T-helper 17 cell (primary cell): ENCODE results near the gene PARD3. TPM values are rescaled to one million over a fixed set of nuclear protein-coding genes. Genes with fewer than 3 reads are reported as not detected.

Experiments used
- ATAC-seq: fragments of 150-1000 bp; cut with Tn5 transposase; 2 replicates; pipeline ENCODE4 v1.10.0; 2021; ENCODE audit warnings: mild to moderate bottlenecking, moderate library complexity
- DNase-seq, 3 donors: peaks; one replicate each; pipeline versions ENCODE4 v3.0.0 to v3.0.0-alpha.2; 2020 to 2021
- H3K9me3 ChIP-seq: one replicate; pipeline ENCODE4 v1.7.0; 2013; ENCODE audit warnings: low read length, mild to moderate bottlenecking; ENCODE audit not compliant: control insufficient read depth, poor library complexity, severe bottlenecking
- H3K27ac Mint-ChIP-seq: one replicate; pipeline ENCODE4 v1.8.0; 2022; ENCODE audit warnings: mild to moderate bottlenecking, moderate library complexity, mixed read lengths
- H3K27me3 Mint-ChIP-seq: one replicate; pipeline ENCODE4 v1.8.0; 2022; ENCODE audit warnings: mixed read lengths
- H3K36me3 Mint-ChIP-seq: one replicate; pipeline ENCODE4 v1.8.0; 2022; ENCODE audit warnings: low read depth, mixed read lengths
- H3K4me1 Mint-ChIP-seq: one replicate; pipeline ENCODE4 v1.8.0; 2022; ENCODE audit warnings: mild to moderate bottlenecking, mixed read lengths
- H3K4me3 Mint-ChIP-seq: one replicate; pipeline ENCODE4 v1.8.0; 2022; ENCODE audit warnings: mild to moderate bottlenecking, moderate library complexity, mixed read lengths
- total RNA-seq, 4 donors: library from RNA in 2 of 4; stranded (reverse) in 2 of 4; gene quantifications; one replicate each; pipeline ENCODE4 v1.2.3 and lab custom pipeline; 2022 to 2026

The PARD3 gene
- total RNA-seq, 2 donors from 2014 or later, result 0.32 to 8.2 TPM

GRCh38 chr10:34641913-34642558 is 173.1 kb downstream of the PARD3 start:
- no peaks in the 10 kb centered on the region for H3K9me3 ChIP-seq
- Mint-ChIP-seq H3K27me3 (peaks cover 23% of the 10 kb centered on the region), H3K27ac (peak overlapping the region; percentile 86), H3K36me3 (no peaks in the 10 kb centered on the region), H3K4me3 (peak overlapping the region; percentile 41), H3K4me1 (peaks cover 13% of the 10 kb centered on the region)
- DNase-seq, result no peak
- ATAC-seq, result no peak

- DNase-seq (no peak), ATAC-seq (no peak)
- Mint-ChIP-seq H3K4me1 (peaks cover 16% of the 10 kb centered on the region), H3K27me3 (peaks cover 18% of the 10 kb centered on the region), H3K27ac (no peak overlapping the region), H3K36me3 (no peaks in the 10 kb centered on the region), H3K4me3 (no peak overlapping the region)
- H3K9me3 ChIP-seq, result no peaks in the 10 kb centered on the region
Observed at GRCh38 chr10:34641147-34641912, 173.8 kb downstream of the PARD3 start.

- ATAC-seq, result peak; percentile 66
- Mint-ChIP-seq H3K36me3 (no peaks in the 10 kb centered on the region), H3K27me3 (peaks cover 25% of the 10 kb centered on the region), H3K4me3 (no peak overlapping the region), H3K27ac (no peak overlapping the region), H3K4me1 (peaks cover 16% of the 10 kb centered on the region)
- H3K9me3 ChIP-seq, result no peaks in the 10 kb centered on the region
- peak; percentile 25 to 53 (median 28) for DNase-seq
Observed at GRCh38 chr10:34638406-34639054, 176.6 kb downstream of the PARD3 start.

- DNase-seq, result peak; percentile 22 to 59 (median 34)
- Mint-ChIP-seq H3K36me3 (no peaks in the 10 kb centered on the region), H3K4me1 (peaks cover 13% of the 10 kb centered on the region), H3K27ac (no peak overlapping the region), H3K27me3 (peaks cover 19% of the 10 kb centered on the region), H3K4me3 (no peak overlapping the region)
- no peaks in the 10 kb centered on the region for H3K9me3 ChIP-seq
- ATAC-seq, result peak; percentile 87
Observed at GRCh38 chr10:34637418-34637911, 177.6 kb downstream of the PARD3 start.

- H3K4me3 Mint-ChIP-seq, result no peak overlapping the region
- H3K27ac Mint-ChIP-seq, result no peak overlapping the region
- DNase-seq (no peak), ATAC-seq (no peak)
- no peaks in the 10 kb centered on the region for H3K36me3 Mint-ChIP-seq
- peaks cover 13% of the 10 kb centered on the region for H3K4me1 Mint-ChIP-seq
- no peaks in the 10 kb centered on the region for H3K9me3 ChIP-seq
- peaks cover 14% of the 10 kb centered on the region for H3K27me3 Mint-ChIP-seq
Observed at GRCh38 chr10:34635111-34635510, 180.0 kb downstream of the PARD3 start.

GRCh38 chr10:34633374-34633773 is 181.7 kb downstream of the PARD3 start:
- Mint-ChIP-seq H3K27me3 (peaks cover 17% of the 10 kb centered on the region), H3K36me3 (no peaks in the 10 kb centered on the region), H3K27ac (no peak overlapping the region), H3K4me1 (peaks cover 9% of the 10 kb centered on the region), H3K4me3 (no peak overlapping the region)
- ATAC-seq (no peak), DNase-seq (no peak)
- no peaks in the 10 kb centered on the region for H3K9me3 ChIP-seq

GRCh38 chr10:34629084-34629483 is 186.0 kb downstream of the PARD3 start:
- H3K27ac Mint-ChIP-seq, result no peak overlapping the region
- ATAC-seq, result no peak

GRCh38 chr10:34628174-34628796 is 186.8 kb downstream of the PARD3 start:
- no peaks in the 10 kb centered on the region for H3K36me3 Mint-ChIP-seq
- H3K9me3 ChIP-seq, result no peaks in the 10 kb centered on the region
- H3K27ac Mint-ChIP-seq, result no peak overlapping the region
- H3K27me3 Mint-ChIP-seq, result peaks cover 12% of the 10 kb centered on the region
- no peaks in the 10 kb centered on the region for H3K4me1 Mint-ChIP-seq
- no peak overlapping the region for H3K4me3 Mint-ChIP-seq
- DNase-seq, result no peak
- ATAC-seq, result no peak

More at GRCh38 chr10:34629084-34629483, 186.0 kb downstream of the PARD3 start:
- no peaks in the 10 kb centered on the region for H3K9me3 ChIP-seq
- Mint-ChIP-seq H3K27me3 (peaks cover 19% of the 10 kb centered on the region), H3K4me3 (no peak overlapping the region), H3K4me1 (no peaks in the 10 kb centered on the region), H3K36me3 (no peaks in the 10 kb centered on the region)
- DNase-seq, result no peak

GRCh38 chr10:34627741-34628140 is 187.4 kb downstream of the PARD3 start:
- Mint-ChIP-seq H3K27me3 (peaks cover 11% of the 10 kb centered on the region), H3K27ac (no peak overlapping the region), H3K4me3 (no peak overlapping the region), H3K36me3 (no peaks in the 10 kb centered on the region), H3K4me1 (no peaks in the 10 kb centered on the region)
- no peak for ATAC-seq
- no peak for DNase-seq
- no peaks in the 10 kb centered on the region for H3K9me3 ChIP-seq

- Mint-ChIP-seq H3K27me3 (peaks cover 11% of the 10 kb centered on the region), H3K4me3 (no peak overlapping the region), H3K27ac (no peak overlapping the region), H3K4me1 (no peaks in the 10 kb centered on the region), H3K36me3 (no peaks in the 10 kb centered on the region)
- DNase-seq (no peak), ATAC-seq (no peak)
- no peaks in the 10 kb centered on the region for H3K9me3 ChIP-seq
Observed at GRCh38 chr10:34627331-34627730, 187.8 kb downstream of the PARD3 start.

GRCh38 chr10:34626158-34626880 is 188.8 kb downstream of the PARD3 start:
- Mint-ChIP-seq H3K36me3 (no peaks in the 10 kb centered on the region), H3K4me1 (no peaks in the 10 kb centered on the region), H3K4me3 (no peak overlapping the region), H3K27ac (no peak overlapping the region), H3K27me3 (peaks cover 11% of the 10 kb centered on the region)
- no peaks in the 10 kb centered on the region for H3K9me3 ChIP-seq
- ATAC-seq (no peak), DNase-seq (no peak)

GRCh38 chr10:34624323-34625153 is 190.6 kb downstream of the PARD3 start:
- Mint-ChIP-seq H3K27me3 (peaks cover 21% of the 10 kb centered on the region), H3K36me3 (no peaks in the 10 kb centered on the region), H3K4me3 (no peak overlapping the region), H3K4me1 (no peaks in the 10 kb centered on the region), H3K27ac (no peak overlapping the region)
- no peaks in the 10 kb centered on the region for H3K9me3 ChIP-seq
- ATAC-seq (no peak), DNase-seq (no peak)
